ENCODE data around the gene MACO1. TPM values are rescaled to one million over a fixed set of nuclear protein-coding genes. Genes with fewer than 3 reads are reported as not detected.
"Not testable (repeated sequence)": the region's sequence is repeated elsewhere in the genome, so short reads cannot be mapped to it uniquely, and the experiment has no call there.

The MACO1 gene
- total RNA-seq, 1 experiment from 2014 or later, result 16.3 TPM

DNA sequence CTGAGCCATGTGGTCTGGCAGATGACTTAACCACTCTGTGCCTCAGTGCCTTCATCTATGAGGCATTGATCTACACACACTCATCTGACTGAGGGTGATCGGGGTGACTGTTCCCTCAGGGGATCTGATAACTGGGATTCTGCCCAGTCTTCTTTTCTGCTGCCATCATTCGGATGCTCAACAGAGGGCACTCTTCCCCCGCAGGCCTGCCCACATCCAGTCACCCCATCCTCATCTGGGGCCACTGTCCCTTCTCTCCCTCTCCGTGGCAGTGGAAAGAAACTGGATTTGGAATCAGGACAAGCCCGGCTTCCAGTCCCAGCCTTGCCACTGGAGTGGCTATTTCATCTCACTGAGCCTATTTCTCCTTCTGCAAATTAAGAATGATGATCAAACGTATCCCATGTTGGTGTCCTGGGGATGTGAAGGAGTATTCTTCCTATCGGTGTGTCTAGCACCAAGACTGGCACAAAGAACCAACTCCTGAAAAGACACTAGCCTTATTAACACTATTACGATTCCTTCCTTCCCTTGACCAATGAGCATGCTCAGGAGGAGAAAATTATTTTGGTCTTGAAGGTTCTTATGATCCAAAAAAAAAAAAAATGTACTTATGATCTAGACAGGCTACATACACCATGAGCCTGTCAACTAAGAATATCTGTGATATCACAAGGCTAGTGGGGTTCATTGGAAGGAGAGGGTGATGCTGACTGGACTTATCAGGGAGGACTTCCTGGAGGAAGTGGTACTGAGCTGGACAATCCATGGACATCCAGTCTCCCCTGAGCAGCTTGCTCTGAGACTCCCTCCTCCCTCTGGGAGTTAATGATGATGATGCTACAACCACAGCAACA is 27.5 kb upstream of the MACO1 start:
- no CpG with 5 or more reads among the region's 8 CpGs for WGBS (ENCODE audit: extremely low coverage, insufficient read length, low lambda C conversion rate)
- H4K91ac ChIP-seq (ENCODE audit: insufficient read length, low read depth, low read length); H3K23ac ChIP-seq (ENCODE audit: insufficient read length, low read depth, low read length); H3K79me1 ChIP-seq (ENCODE audit: insufficient read depth, low read depth, low read length, poor library complexity, severe bottlenecking); H3K9me3 Mint-ChIP-seq; H3K79me2 ChIP-seq (ENCODE audit: insufficient read depth, low read length); H3K23me2 ChIP-seq (ENCODE audit: insufficient read length, low read depth, low read length, poor library complexity, severe bottlenecking); H3K9me3 ChIP-seq (ENCODE audit: control insufficient read depth, low read depth, low read length); H3K4ac ChIP-seq (ENCODE audit: low read depth, low read length); H3K4me1 ChIP-seq (ENCODE audit: insufficient read depth, low read length); H3K18ac ChIP-seq (ENCODE audit: insufficient read length, low read depth, low read length); H3K4me2 ChIP-seq (ENCODE audit: insufficient read depth, insufficient read length, low read length); H3K27ac Mint-ChIP-seq; H2BK20ac ChIP-seq (ENCODE audit: low read depth, low read length, poor library complexity, severe bottlenecking); H2AK5ac ChIP-seq (ENCODE audit: insufficient read length, low read length); H3K14ac ChIP-seq (ENCODE audit: insufficient read depth, low read length); H3T11ph ChIP-seq (ENCODE audit: low read length); H4K8ac ChIP-seq (replicated peaks; ENCODE audit: insufficient read length, low read depth, low read length); H3K56ac ChIP-seq (ENCODE audit: insufficient read length, low read depth, low read length); H2BK5ac ChIP-seq (ENCODE audit: insufficient read length, low read length); H4K5ac ChIP-seq (ENCODE audit: insufficient read length, low read depth, low read length); H2BK15ac ChIP-seq (ENCODE audit: low read depth, low read length); H3K9ac ChIP-seq (ENCODE audit: extremely low read depth, insufficient read length, low read length); H3K27me3 ChIP-seq (ENCODE audit: insufficient read depth, low read length); H3K27ac ChIP-seq (ENCODE audit: insufficient read length, low read depth, low read length); H2AFZ ChIP-seq (ENCODE audit: low read length); H4K20me1 ChIP-seq (ENCODE audit: control insufficient read depth, insufficient read depth, insufficient read length); H2BK120ac ChIP-seq (ENCODE audit: low read depth, low read length, poor library complexity, severe bottlenecking); H3K4me1 Mint-ChIP-seq; H3K4me3 Mint-ChIP-seq; DNase-seq; H2BK12ac ChIP-seq (ENCODE audit: insufficient read length, low read depth, low read length); H3K36me3 Mint-ChIP-seq (ENCODE audit: insufficient read depth in 1 of 3, low read depth in 3 of 3): not testable (repeated sequence)
- peaks cover 21% of the 10 kb centered on the region for H3K27me3 Mint-ChIP-seq (ENCODE audit: low read depth)
- peak; percentile 48; the same call in 2 of the 3 replicates for TF ChIP-seq CTCF (conservative IDR thresholded peaks at IDR 0.05)

DNA sequence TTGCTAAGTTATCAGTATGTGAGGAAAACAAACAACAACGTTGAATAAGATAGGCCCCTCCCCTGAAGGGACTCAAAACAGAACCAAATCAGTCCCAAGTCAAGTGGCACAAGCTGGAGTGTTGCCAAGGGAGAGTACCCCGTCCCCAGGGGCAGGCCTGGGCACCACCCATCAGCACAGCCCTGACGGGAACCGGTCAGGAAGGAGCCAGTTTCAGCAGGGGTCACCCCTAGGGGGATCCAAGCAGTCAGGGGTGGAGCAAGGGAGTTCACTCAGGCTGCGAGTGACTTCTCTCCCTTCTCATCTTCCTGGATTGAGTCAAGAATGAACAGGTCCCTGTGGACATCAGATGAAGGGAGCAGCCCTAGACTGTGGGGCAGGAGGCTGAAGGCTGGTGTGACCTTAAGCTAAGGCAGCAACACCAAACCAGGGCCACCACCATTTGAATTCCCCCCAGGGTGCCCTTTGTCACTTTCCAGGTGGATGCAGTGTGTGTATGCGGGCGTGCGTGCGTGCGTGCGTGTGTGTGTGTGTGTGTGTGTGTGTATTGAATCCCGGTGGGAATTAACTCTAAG is 24.9 kb upstream of the MACO1 start:
- H3K4ac ChIP-seq (ENCODE audit: low read depth, low read length); H3K23me2 ChIP-seq (ENCODE audit: insufficient read length, low read depth, low read length, poor library complexity, severe bottlenecking); H2BK12ac ChIP-seq (ENCODE audit: insufficient read length, low read depth, low read length); H3K36me3 Mint-ChIP-seq (ENCODE audit: insufficient read depth in 1 of 3, low read depth in 3 of 3); H3K4me1 ChIP-seq (ENCODE audit: insufficient read depth, low read length); H2BK20ac ChIP-seq (ENCODE audit: low read depth, low read length, poor library complexity, severe bottlenecking); H2BK15ac ChIP-seq (ENCODE audit: low read depth, low read length); H3K14ac ChIP-seq (ENCODE audit: insufficient read depth, low read length); H3K4me1 Mint-ChIP-seq; H3K23ac ChIP-seq (ENCODE audit: insufficient read length, low read depth, low read length); H4K5ac ChIP-seq (ENCODE audit: insufficient read length, low read depth, low read length); H3K27me3 ChIP-seq (ENCODE audit: insufficient read depth, low read length); H3K4me3 Mint-ChIP-seq; H4K91ac ChIP-seq (ENCODE audit: insufficient read length, low read depth, low read length); H4K20me1 ChIP-seq (ENCODE audit: control insufficient read depth, insufficient read depth, insufficient read length); H3K18ac ChIP-seq (ENCODE audit: insufficient read length, low read depth, low read length); H4K8ac ChIP-seq (replicated peaks; ENCODE audit: insufficient read length, low read depth, low read length); H2BK5ac ChIP-seq (ENCODE audit: insufficient read length, low read length); DNase-seq; H2BK120ac ChIP-seq (ENCODE audit: low read depth, low read length, poor library complexity, severe bottlenecking); H3K4me2 ChIP-seq (ENCODE audit: insufficient read depth, insufficient read length, low read length); H3K79me2 ChIP-seq (ENCODE audit: insufficient read depth, low read length); H3K79me1 ChIP-seq (ENCODE audit: insufficient read depth, low read depth, low read length, poor library complexity, severe bottlenecking); H3K9ac ChIP-seq (ENCODE audit: extremely low read depth, insufficient read length, low read length); H3K9me3 ChIP-seq (ENCODE audit: control insufficient read depth, low read depth, low read length); H2AFZ ChIP-seq (ENCODE audit: low read length); H3K27ac ChIP-seq (ENCODE audit: insufficient read length, low read depth, low read length); H3K56ac ChIP-seq (ENCODE audit: insufficient read length, low read depth, low read length); H2AK5ac ChIP-seq (ENCODE audit: insufficient read length, low read length); H3K9me3 Mint-ChIP-seq; H3T11ph ChIP-seq (ENCODE audit: low read length): not testable (repeated sequence)
- WGBS (ENCODE audit: extremely low coverage, insufficient read length, low lambda C conversion rate), result no CpG with 5 or more reads among the region's 12 CpGs
- peak overlapping the region in 1 of 3 experiments; percentile 72; a peak in 2 of 7 replicates for H3K27ac Mint-ChIP-seq
- H3K27me3 Mint-ChIP-seq (ENCODE audit: low read depth), result peaks cover 14% of the 10 kb centered on the region
